Esophagus squamous epithelium (tissue), 5 donors: ENCODE data around the gene SAMD11. TPM values are rescaled to one million over a fixed set of nuclear protein-coding genes. Genes with fewer than 3 reads are reported as not detected.
"Not testable (repeated sequence)": the region's sequence is repeated elsewhere in the genome, so short reads cannot be mapped to it uniquely, and the experiment has no call there.

Experiments used
- DNase-seq: peaks from one replicate; lab custom pipeline; 2025; lab: John Stamatoyannopoulos, UW
- H3K27ac ChIP-seq, 4 donors: fragments of 200-600 bp; sonication (generic); one replicate each; pipeline ENCODE4 v1.5.1; 2016 to 2019; ENCODE audit warnings: mild to moderate bottlenecking in 1 of 4
- H3K27me3 ChIP-seq, 4 donors: fragments of 200-600 bp; sonication (generic); 1 replicate in 3 of 4; 2 replicates in 1 of 4; pipeline versions ENCODE4 v1.5.1 to v1.6.0; 2017 to 2021; ENCODE audit warnings: antibody characterized with exemption in 1 of 4
- H3K36me3 ChIP-seq, 3 donors: fragments of 200-600 bp; sonication (generic); one replicate each; pipeline ENCODE4 v1.5.1; 2016 to 2019
- H3K4me1 ChIP-seq, 3 donors: fragments of 200-600 bp; sonication (generic); one replicate each; pipeline ENCODE4 v1.5.1; 2017 to 2019
- H3K4me3 ChIP-seq, 4 donors: fragments of 200-600 bp; sonication (generic); 1 replicate in 3 of 4; 2 replicates in 1 of 4; pipeline ENCODE4 v1.5.1; 2016 to 2019; ENCODE audit warnings: mild to moderate bottlenecking in 2 of 4, moderate library complexity in 1 of 4
- H3K9me3 ChIP-seq, 3 donors: fragments of 200-600 bp; sonication (generic); one replicate each; pipeline ENCODE4 v1.5.1; 2016 to 2019
- CTCF ChIP-seq, 6 experiments: fragments of 450-650 bp in 4 of 6; fragments of 200-600 bp in 2 of 6; sonication (generic) in 2 of 6; IDR thresholded peaks; one replicate each; pipeline ENCODE4 v1.5.1; 2016 to 2019; ENCODE audit warnings: antibody characterized with exemption in 6 of 6, mild to moderate bottlenecking in 4 of 6, moderate library complexity in 4 of 6
- POLR2A ChIP-seq, 4 donors: fragments of 450-650 bp; IDR thresholded peaks; one replicate each; pipeline ENCODE4 v1.6.1; 2017; ENCODE audit warnings: antibody characterized with exemption in 4 of 4, mild to moderate bottlenecking in 4 of 4, moderate library complexity in 3 of 4
- WGBS, 2 donors: methylation state at CpG; one replicate each; pipeline ENCODE4 v1.1.5; 2018; 5-methylcytosine and 5-hydroxymethylcytosine counted together
- intact Hi-C: fragments of 100-400 bp; cut with DNase I; formaldehyde crosslinking; loops from one replicate; pipeline ENCODE4 v1.15.0; 2022
- total RNA-seq, 4 donors: library from RNA; depleted of rRNA; stranded (reverse); fragments of >200 nt; gene quantifications; one replicate each; pipeline ENCODE4 v1.1.0, GENCODE V29; 2016
- donor health status: DM: yes; HTN: yes; CAD: no.

The SAMD11 gene
- total RNA-seq, 4 donors from 2014 or later: 0.48 to 0.95 (median 0.57) TPM; not detected in 1

DNA sequence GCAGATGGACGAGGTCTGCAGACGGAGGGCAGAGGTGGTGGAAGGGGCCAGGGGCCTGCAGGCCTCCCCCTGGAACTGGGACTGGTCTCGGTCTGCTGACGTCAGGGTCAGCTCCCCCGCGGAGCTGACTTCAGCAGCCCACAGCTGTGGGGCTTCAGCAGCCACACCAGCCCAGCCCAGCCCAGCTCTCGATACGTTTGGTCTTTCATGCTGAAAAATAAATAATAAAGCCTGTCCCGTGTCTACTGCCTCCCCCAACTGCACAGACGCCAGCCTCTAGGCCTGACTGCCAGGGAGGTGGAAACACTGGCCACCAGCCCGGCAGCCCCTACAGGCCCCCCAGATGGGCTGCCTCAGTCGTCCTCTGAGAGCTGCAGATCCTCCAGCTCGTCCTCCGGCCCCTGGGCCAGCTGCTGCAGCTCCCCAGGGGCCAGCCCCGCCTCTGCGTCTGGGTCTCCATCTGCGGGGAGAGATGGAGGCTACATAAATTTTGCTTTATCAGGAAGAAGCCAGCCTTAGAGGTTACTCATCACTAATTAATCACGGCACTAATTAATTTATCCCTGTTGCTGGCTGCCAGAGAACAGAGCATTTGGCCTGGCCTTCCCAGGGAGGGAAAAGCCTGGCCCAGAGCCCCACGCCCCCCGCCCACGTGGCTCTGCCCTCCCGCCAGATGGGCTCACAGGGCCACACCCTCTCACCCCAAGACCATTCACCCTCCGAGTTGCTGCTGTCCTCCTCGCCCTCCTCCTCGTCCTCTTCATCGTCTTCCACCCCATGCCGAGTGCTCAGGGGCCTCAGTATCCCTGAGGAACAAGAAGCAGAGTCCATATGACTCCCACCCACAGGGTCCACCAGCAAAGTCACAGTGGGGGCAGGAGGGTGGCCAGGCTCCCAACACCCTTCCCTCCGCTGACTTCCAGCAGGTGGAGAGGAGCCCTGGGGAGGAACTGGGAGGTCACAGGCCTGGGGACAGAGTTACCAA lies 20.9 kb downstream of the SAMD11 start:
- H3K9me3 ChIP-seq: no peaks in the 10 kb centered on the region
- no peak for TF ChIP-seq CTCF (IDR thresholded peaks at IDR 0.05)
- no peak for TF ChIP-seq POLR2A (IDR thresholded peaks at IDR 0.05)
- H3K4me3 ChIP-seq: no peak overlapping the region
- intact Hi-C loops: no loop called here
- peaks cover 22 to 62% (median 26%) of the 10 kb centered on the region in 3 donors for H3K36me3 ChIP-seq
- peaks cover 15 to 43% (median 24%) of the 10 kb centered on the region in 4 donors for H3K27me3 ChIP-seq
- H3K27ac ChIP-seq: peak overlapping the region in 3 of 4 donors; percentile 21 to 68 (median 49)
- DNase-seq: no peak
- WGBS, 2 donors: 70 to 80% methylated on average over 9 to 24 of the region's 28 CpGs
- H3K4me1 ChIP-seq: peaks cover 29 to 49% (median 36%) of the 10 kb centered on the region in 3 donors

DNA sequence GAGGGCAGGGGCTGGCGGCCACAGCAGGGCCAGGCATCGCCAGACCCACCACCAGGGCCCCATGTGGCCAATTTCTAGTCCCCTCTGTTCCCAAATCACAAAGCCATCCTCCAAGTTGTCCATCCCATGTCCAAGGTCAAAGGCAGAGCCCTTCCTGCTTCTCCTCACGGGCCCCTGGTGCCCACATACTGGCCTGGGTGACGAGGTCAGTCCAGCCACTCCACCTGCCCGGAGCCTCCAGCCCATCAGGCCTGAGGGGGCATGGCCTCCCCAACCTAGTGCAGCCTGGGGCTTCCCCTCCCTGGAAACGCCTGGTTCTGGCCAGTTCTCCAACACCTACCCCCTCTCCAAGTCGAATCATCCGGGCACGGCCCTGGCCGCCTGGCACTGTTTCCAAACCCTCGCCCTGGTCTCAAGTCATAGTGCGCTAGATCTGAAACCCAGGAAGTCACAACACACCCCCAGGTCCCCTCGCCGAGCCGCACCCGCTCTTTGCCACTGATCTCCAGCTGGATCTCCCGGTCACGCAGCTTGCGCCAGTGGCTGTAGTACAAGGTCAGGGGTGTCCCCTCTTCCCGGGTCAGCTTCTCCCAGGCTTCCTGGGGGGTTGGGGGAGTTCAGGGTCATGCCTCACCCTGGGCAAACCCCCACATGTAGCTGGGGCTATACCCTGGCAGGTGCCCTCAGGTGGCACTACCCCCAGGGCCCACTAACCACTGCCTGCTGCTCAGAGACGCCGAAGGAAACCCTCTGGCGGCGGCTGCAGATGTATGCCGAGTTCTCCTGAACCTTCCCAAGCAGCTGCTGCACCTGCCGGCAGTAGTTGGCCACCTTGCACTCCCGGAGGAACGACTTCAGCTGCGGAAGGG lies 22.2 kb downstream of the SAMD11 start:
- no peak overlapping the region for H3K4me3 ChIP-seq
- DNase-seq: no peak
- intact Hi-C loops: no loop called here
- H3K27me3 ChIP-seq: peaks cover 8 to 30% (median 19%) of the 10 kb centered on the region in 4 donors
- peak overlapping the region in 1 of 4 donors; percentile 68 for H3K27ac ChIP-seq
- WGBS, 2 donors: 80 to 85% methylated on average over 4 to 17 of the region's 29 CpGs
- no peaks in the 10 kb centered on the region for H3K9me3 ChIP-seq
- peaks cover 28 to 75% (median 29%) of the 10 kb centered on the region in 3 donors for H3K36me3 ChIP-seq
- TF ChIP-seq POLR2A (IDR thresholded peaks at IDR 0.05) (no peak), CTCF (IDR thresholded peaks at IDR 0.05) (no peak)
- H3K4me1 ChIP-seq: peaks cover 18 to 36% (median 24%) of the 10 kb centered on the region in 3 donors

DNA sequence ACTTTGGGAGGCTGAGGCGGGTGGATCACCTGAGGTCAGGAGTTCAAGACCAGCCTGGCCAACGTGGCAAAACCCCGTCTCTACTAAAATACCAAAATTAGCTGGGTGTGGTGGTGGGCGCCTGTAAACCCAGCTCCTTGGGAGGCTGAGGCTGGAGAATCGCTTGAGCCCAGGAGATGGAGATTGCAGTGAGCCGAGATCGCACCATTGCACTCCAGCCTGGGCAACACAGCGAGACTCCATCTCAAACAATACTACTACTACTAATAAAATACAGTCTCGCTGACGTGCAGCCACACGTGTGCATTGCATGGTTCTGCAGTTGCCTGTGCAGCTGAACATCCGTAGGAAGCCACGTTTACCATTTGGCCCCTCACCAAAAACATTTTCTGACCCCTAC lies 23.1 kb downstream of the SAMD11 start:
- intact Hi-C loops, H3K4me3 ChIP-seq, H3K27ac ChIP-seq, DNase-seq, H3K9me3 ChIP-seq: not testable (repeated sequence)
- WGBS, 2 donors: 95 to 97% methylated on average over 4 to 10 of the region's 13 CpGs
- H3K4me1 ChIP-seq: peaks cover 11 to 27% (median 15%) of the 10 kb centered on the region in 3 donors
- H3K36me3 ChIP-seq: peaks cover 35 to 83% (median 38%) of the 10 kb centered on the region in 3 donors
- peaks cover 3 to 21% (median 11%) of the 10 kb centered on the region in 4 donors for H3K27me3 ChIP-seq

DNA sequence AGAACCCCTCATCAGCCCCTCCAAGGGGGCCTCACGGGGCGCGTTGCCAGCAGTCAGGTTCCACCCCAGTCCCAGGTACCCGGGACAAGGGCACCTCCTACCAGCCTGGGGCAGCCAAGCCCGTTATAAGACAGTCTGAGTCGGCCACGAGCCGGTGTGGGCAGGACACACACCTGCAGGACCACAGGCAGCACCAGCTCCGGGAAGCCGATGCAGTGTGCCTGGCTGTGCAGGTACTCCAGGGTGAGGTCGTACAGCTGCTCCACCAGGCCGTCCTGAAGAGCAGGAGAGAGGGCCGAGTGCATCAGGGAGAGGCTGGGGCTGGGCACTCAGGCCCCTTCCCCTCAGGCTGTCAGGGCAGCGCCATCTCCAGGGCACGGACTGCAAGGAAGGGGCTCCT lies 24.2 kb downstream of the SAMD11 start:
- Histone ChIP-seq H3K27ac (no peak overlapping the region), H3K36me3 (peaks cover 47 to 95% (median 49%) of the 10 kb centered on the region in 3 donors), H3K4me3 (no peak overlapping the region), H3K4me1 (peaks cover 3 to 16% (median 3%) of the 10 kb centered on the region in 3 donors), H3K27me3 (peaks cover 0 to 10% (median 2%) of the 10 kb centered on the region in 4 donors), H3K9me3 (no peaks in the 10 kb centered on the region)
- no CpG with 5 or more reads among the region's 15 CpGs for WGBS, 2 donors
- TF ChIP-seq POLR2A (IDR thresholded peaks at IDR 0.05): no peak
- TF ChIP-seq CTCF (IDR thresholded peaks at IDR 0.05): no peak
- DNase-seq: no peak
- intact Hi-C loops: no loop called here

GRCh38 chr1:950268-950667 lies 26.5 kb downstream of the SAMD11 start:
- no peak for TF ChIP-seq POLR2A (IDR thresholded peaks at IDR 0.05)
- no peak for TF ChIP-seq CTCF (IDR thresholded peaks at IDR 0.05)
- Histone ChIP-seq H3K27ac (no peak overlapping the region), H3K36me3 (peaks cover 68 to 100% (median 70%) of the 10 kb centered on the region in 3 donors), H3K27me3 (no peaks in the 10 kb centered on the region), H3K9me3 (no peaks in the 10 kb centered on the region), H3K4me3 (no peak overlapping the region), H3K4me1 (no peaks in the 10 kb centered on the region)
- DNase-seq: no peak
- intact Hi-C loops: no loop called here
- WGBS, 2 donors: 80 to 95% methylated on average over 5 to 8 of the region's 9 CpGs
